RWPE2 (cell line): Measurements from ENCODE around the gene PSME2.
A peak's percentile ranks its signal among the peaks of the same experiment; 100 is the strongest.

Experiments used
- ATAC-seq: fragments of 200-7000 bp; cut with Tn5 transposase; 3 replicates; pipeline ENCODE4 v1.9.1; 2021; ENCODE audit warnings: low read depth
- DNase-seq: peaks from one replicate; pipeline ENCODE4 v3.0.0-alpha.2; 2020; ENCODE audit warnings: low spot score
- H3K27ac ChIP-seq: fragments of 450-650 bp; 2 replicates; pipeline ENCODE4 v1.5.1; 2017; ENCODE audit warnings: mild to moderate bottlenecking; ENCODE audit not compliant: poor library complexity, severe bottlenecking
- H3K27me3 ChIP-seq: fragments of 250-450 bp; sonication (Bioruptor Pico); 2 replicates; pipeline ENCODE4 v1.5.1; 2021; ENCODE audit warnings: mild to moderate bottlenecking, moderate library complexity; ENCODE audit not compliant: insufficient read depth, poor library complexity, severe bottlenecking
- H3K36me3 ChIP-seq: fragments of 250-450 bp; sonication (Bioruptor Pico); 2 replicates; pipeline ENCODE4 v1.5.1; 2020; ENCODE audit warnings: low read depth, mild to moderate bottlenecking, moderate library complexity
- H3K4me1 ChIP-seq: fragments of 250-450 bp; sonication (Bioruptor Pico); 2 replicates; pipeline ENCODE4 v1.5.1; 2021; ENCODE audit warnings: mild to moderate bottlenecking, moderate library complexity; ENCODE audit not compliant: insufficient read depth, poor library complexity, severe bottlenecking
- H3K4me3 ChIP-seq: fragments of 250-450 bp; sonication (Bioruptor Pico); 2 replicates; pipeline ENCODE4 v1.5.1; 2021; ENCODE audit warnings: mild to moderate bottlenecking, moderate library complexity; ENCODE audit not compliant: severe bottlenecking
- H3K9me3 ChIP-seq: fragments of 250-450 bp; sonication (Bioruptor Pico); 2 replicates; pipeline ENCODE4 v1.5.1; 2021; ENCODE audit warnings: mild to moderate bottlenecking, moderate library complexity; ENCODE audit not compliant: severe bottlenecking
- CTCF ChIP-seq: fragments of 450-650 bp; IDR thresholded peaks from one replicate; pipeline ENCODE4 v1.5.1; 2017; ENCODE audit warnings: mild to moderate bottlenecking, moderate library complexity; ENCODE audit not compliant: poor library complexity, severe bottlenecking

The PSME2 gene

GRCh38 chr14:24116128-24116814, 30.1 kb downstream of the PSME2 start:
- H3K4me3 ChIP-seq = peak overlapping the region; percentile 57
- H3K9me3 ChIP-seq = no peaks in the 10 kb centered on the region
- no peaks in the 10 kb centered on the region for H3K27me3 ChIP-seq
- TF ChIP-seq CTCF = no peak
- DNase-seq (no peak), ATAC-seq (no peak)
- H3K27ac ChIP-seq = no peak overlapping the region
- H3K4me1 ChIP-seq = peaks cover 4% of the 10 kb centered on the region
- H3K36me3 ChIP-seq = peaks cover 45% of the 10 kb centered on the region

- Histone ChIP-seq H3K36me3 (peaks cover 40% of the 10 kb centered on the region), H3K27me3 (no peaks in the 10 kb centered on the region), H3K9me3 (no peaks in the 10 kb centered on the region), H3K27ac (peak overlapping the region; percentile 92), H3K4me3 (peak overlapping the region; percentile 57), H3K4me1 (peaks cover 6% of the 10 kb centered on the region)
- TF ChIP-seq CTCF = no peak
- no peak for DNase-seq
- no peak for ATAC-seq
Observed at GRCh38 chr14:24115422-24116127, 30.8 kb downstream of the PSME2 start.

GRCh38 chr14:24114532-24115421, 31.6 kb downstream of the PSME2 start, which contains the start of the genes DCAF11 and NRL:
TSS of gene DCAF11 (plus strand) at chr14:24114777. CDS start at chr14:24115595, 818 bp downstream.
TSS of gene NRL (minus strand) at chr14:24114949. CDS start at chr14:24082848, 32,101 bp downstream.
- peak; percentile 100 for DNase-seq
- peak within 1 kb of the TSS; percentile 57 for H3K4me3 ChIP-seq
- peaks cover 34% of the 10 kb centered on the region for H3K36me3 ChIP-seq
- no peaks in the 10 kb centered on the region for H3K27me3 ChIP-seq
- peak; percentile 78 for ATAC-seq
- H3K4me1 ChIP-seq = peaks cover 11% of the 10 kb centered on the region
- peak within 1 kb of the TSS; percentile 92 for H3K27ac ChIP-seq
- H3K9me3 ChIP-seq = no peaks in the 10 kb centered on the region
- TF ChIP-seq CTCF = no peak

GRCh38 chr14:24113801-24114531, 32.4 kb downstream of the PSME2 start:
- DNase-seq = peak; percentile 95
- Histone ChIP-seq H3K27me3 (no peaks in the 10 kb centered on the region), H3K4me3 (peak overlapping the region; percentile 57), H3K27ac (peak overlapping the region; percentile 92), H3K9me3 (no peaks in the 10 kb centered on the region), H3K36me3 (peaks cover 26% of the 10 kb centered on the region), H3K4me1 (peaks cover 16% of the 10 kb centered on the region)
- peak; percentile 50 for ATAC-seq
- TF ChIP-seq CTCF = peak; percentile 8
